ENCODE measurements around the gene TCF25.
"Not testable (repeated sequence)": the region's sequence is repeated elsewhere in the genome, so short reads cannot be mapped to it uniquely, and the experiment has no call there.

Gene TCF25

DNA sequence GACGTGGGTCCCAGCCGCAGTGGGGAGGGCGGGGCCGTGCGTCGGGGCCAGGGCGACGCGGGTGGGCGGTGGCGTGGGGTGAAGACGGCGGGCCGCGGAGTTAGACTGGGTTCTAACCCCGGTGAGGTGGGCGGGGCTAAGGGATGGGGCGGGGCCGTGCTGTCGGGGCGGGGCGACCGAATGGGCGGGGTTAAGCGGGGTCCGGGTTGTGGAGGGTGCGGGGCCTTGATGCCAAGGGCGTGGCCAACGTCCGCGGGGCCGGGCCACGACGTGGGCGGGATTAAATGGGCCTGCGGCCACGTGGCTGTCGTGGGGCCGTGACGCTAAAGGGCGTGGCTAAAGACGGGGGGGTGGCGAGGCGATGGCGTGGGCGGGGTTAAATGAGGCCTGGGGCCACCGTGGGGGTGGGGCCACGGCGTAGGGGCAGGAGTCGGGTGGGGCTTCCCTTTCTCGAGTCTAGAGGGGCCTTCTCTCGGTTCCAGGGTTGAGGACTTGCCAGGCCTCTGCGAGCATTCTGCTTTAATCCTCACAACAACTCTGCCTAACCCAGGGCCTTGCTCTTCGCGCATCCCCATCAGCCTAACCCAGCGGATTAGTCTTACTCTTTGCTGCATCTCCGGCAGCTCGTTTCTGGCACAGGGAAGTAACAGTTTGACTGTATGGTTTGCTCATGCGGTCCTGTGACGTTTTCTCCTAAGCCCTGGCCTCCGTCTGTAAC lies 739 bp downstream of the TCF25 start:
- in situ Hi-C loops (cut with MboI; ENCODE audit: low sequenced_read_pairs), result no loop called here

DNA sequence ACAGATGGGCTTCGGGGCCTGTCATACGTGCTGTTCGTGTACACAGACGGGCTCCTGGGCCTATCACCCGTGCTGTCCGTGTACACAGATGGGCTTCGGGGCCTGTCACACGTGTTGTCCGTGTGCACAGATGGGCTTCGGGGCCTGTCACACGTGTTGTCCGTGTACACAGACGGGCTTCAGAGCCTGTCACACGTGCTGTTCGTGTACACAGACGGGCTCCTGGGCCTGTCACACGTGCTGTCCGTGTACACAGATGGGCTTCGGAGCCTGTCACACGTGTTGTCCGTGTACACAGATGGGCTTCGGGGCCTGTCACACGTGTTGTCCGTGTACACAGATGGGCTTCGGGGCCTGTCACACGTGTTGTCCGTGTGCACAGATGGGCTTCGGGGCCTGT lies 5.7 kb downstream of the TCF25 start:
- in situ Hi-C loops (cut with MboI; ENCODE audit: low sequenced_read_pairs), result not testable (repeated sequence)

GRCh38 chr16:89880477-89881367 lies 7.3 kb downstream of the TCF25 start:
- in situ Hi-C loops (cut with MboI; ENCODE audit: low sequenced_read_pairs), result no loop called here

- in situ Hi-C loops (cut with MboI; ENCODE audit: low sequenced_read_pairs), result no loop called here
Observed at GRCh38 chr16:89881368-89881730, 8.0 kb downstream of the TCF25 start.

- in situ Hi-C loops (cut with MboI; ENCODE audit: low sequenced_read_pairs), result no loop called here
Observed at GRCh38 chr16:89883346-89884040, 10.1 kb downstream of the TCF25 start.

GRCh38 chr16:89884041-89884421 lies 10.6 kb downstream of the TCF25 start:
- in situ Hi-C loops (cut with MboI; ENCODE audit: low sequenced_read_pairs), result no loop called here

DNA sequence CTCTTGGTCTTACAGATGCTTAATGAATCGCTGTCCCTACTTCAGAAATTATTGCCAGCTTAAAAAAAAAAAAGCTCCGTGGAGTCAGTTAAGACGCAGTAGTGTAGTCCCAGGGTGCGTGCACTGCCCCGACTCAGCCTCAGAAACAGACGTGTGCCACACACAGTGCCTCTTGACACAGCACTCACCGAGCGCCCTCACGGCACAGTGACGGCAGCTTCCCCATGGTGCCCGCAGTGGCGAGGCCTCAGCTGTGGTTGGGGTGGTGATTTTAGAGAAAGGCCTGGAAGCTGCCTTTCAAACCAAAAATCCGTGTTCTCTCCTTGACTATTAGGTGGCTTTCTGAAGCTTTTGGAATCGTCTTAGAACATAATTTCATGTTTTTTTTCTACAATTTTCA lies 13.9 kb downstream of the TCF25 start:
- in situ Hi-C loops (cut with MboI; ENCODE audit: low sequenced_read_pairs), result no loop called here

GRCh38 chr16:89890200-89890599 lies 16.8 kb downstream of the TCF25 start:
- in situ Hi-C loops (cut with MboI; ENCODE audit: low sequenced_read_pairs), result no loop called here

- in situ Hi-C loops (cut with MboI; ENCODE audit: low sequenced_read_pairs), result no loop called here
Observed at GRCh38 chr16:89890886-89891657, 17.7 kb downstream of the TCF25 start.

- in situ Hi-C loops (cut with MboI; ENCODE audit: low sequenced_read_pairs), result no loop called here
Observed at GRCh38 chr16:89892055-89892630, 18.8 kb downstream of the TCF25 start.

DNA sequence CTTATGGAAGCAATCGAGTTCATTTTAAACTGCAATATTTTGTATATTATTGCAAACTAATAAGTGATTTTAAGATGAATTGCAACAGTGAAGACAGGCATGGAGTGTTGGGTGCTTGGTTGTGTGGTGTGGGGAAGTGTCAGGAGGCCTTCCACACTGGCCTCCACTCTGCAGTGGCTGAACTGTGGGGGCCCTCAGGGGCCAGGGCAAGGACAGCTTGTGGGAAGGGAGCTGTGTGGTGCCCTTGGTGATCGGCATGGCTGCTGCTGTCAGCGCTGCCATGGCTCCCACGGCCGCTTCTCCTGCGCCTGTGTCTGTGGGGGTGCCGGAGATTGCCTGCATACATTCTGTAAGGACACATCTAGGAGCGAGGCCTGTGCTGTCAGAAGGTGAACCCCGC lies 19.2 kb downstream of the TCF25 start:
- in situ Hi-C loops (cut with MboI; ENCODE audit: low sequenced_read_pairs), result no loop called here

DNA sequence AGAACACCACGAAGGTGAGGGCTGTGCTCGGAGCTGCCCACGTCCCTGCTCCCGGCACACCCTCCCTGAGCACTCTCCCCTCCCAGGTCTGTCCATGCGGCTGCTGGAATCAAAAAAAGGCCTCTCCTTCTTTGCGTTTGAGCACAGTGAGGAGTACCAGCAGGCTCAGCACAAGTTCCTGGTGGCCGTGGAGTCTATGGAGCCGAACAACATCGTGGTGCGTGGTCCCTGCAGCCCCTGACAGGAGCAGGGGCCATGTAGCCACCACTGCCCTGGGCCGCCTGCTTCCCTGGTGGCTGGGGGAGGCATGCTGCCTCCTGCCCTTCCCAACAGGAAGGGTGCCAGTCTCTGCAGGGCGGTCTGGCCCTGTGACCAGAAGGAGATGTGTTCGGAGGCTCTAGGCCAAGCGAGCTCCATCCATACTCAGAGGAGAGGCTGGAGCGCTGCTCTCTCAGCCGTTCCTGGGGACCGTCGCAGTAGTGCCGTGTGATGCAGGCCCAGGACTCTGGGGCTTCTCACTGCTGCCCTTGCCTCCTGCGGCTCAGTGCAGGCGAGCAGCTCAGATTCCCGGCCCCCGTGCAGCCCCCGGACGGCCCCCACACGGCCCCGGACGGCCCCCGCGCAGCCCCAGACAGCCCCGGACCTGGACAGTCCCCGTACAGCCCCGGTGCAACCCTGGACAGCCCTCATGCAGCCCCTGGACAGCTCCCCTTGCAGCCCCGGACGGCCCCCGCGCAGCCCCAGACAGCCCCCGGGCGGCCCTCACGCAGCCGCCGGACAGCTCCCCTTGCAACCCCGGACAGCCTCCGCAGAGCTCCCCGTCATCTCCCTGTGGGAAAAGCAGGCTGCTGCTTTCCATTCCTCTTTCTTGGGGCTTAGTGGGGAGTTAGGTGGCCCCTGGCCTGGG lies 20.5 kb downstream of the TCF25 start:
- in situ Hi-C loops (cut with MboI; ENCODE audit: low sequenced_read_pairs), result no loop called here

GRCh38 chr16:89895482-89896250 lies 22.3 kb downstream of the TCF25 start:
- in situ Hi-C loops (cut with MboI; ENCODE audit: low sequenced_read_pairs), result no loop called here

DNA sequence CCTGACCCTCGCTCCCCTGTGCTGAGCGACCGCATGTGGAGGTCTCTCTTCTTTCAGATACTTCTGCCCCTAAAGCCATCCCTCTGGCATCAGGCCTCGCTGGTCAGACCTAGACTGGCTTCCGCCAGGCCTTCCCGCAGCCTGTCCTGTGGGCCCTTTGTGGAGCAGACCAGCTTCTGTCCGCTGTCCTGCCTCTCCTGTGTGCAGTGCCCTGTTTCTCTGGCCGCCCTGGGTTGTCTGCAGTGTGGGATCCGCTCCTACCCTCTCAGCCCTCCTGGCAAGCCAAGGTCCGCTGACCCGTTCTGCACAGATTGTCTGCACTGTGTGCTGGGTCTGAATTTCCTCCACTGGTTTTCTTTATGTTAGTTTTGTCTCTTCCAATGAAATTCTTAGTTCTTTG lies 23.8 kb downstream of the TCF25 start:
- in situ Hi-C loops (cut with MboI; ENCODE audit: low sequenced_read_pairs), result no loop called here

DNA sequence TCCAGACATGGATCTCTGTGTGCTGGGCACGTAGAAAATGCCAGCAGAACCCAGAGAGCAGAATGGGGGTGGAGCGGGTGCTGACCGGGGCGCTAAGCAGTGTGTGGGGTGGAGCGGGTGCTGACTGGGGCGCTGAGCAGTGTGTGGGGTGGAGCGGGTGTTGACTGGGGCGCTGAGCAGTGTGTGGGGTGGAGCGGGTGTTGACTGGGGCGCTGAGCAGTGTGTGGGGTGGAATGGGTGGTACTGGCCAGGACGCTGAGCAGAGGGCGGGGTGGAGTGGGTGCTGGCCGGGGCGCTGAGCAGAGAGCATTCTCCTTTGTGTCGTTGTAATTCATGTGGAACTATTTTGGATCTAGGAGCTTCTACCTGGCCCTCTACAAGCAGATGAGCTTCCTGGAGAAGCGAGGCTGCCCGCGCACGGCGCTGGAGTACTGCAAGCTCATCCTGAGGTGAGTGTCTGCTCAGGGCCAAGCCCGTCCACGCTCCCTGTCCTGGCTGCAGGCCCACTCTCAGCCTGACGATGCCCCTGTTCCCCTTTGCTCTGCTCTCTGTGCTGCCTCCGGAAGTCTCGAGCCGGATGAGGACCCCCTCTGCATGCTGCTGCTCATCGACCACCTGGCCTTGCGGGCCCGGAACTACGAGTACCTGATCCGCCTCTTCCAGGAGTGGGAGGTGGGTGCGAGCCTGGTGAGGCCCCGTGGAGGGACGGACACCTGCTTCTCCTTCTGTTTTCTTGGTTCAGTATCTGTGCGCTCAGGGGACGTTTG lies 25.0 kb downstream of the TCF25 start:
- in situ Hi-C loops (cut with MboI; ENCODE audit: low sequenced_read_pairs), result no loop called here

DNA sequence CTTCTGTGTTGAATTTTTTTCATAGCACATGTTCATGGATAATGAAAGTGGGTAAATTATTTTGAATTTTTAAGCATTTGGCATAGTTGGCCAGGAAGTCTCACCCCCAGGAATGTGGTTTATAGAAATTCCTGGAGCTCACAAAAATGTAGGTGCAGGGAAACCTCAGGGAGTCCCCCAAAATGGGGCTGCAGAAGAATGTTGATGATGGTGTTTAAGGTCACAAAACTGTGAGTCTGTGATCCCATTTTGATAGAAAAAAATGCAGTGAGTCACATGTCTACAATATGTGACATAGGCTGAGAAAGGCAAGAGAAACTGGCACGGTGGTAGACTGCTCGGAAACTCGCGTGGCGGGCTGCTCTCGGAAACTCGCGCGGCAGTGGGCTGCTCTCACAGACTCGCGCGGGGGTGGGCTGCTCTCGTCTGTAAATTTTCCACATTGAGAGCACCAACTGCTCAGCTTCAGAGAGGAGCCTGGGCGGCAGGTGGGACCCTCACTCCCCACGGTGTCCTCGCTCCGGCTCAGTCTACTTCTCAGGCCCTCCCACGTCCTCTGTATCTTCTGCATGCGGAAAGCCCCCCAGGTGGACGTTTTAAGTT lies 26.6 kb downstream of the TCF25 start:
- in situ Hi-C loops (cut with MboI; ENCODE audit: low sequenced_read_pairs), result no loop called here

DNA sequence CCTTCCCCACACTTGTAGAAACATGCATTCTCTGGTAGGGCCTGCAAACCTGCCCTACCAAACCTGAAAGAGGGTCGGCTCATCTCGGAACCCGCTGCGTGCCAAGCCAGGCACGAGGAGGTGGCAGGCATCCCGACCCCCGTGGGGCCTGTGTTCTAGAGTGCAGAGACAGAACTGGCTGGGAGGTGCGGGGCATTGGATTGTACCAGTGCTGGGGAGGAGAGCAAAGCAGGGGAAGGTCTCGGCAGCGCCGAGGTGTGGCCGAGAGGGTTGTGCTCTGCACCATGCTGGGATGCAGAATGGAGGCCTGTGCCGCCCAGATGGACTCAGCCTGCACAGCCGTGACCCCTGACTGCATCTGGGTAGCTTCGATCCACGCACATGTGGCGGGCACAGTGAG lies 27.5 kb downstream of the TCF25 start:
- in situ Hi-C loops (cut with MboI; ENCODE audit: low sequenced_read_pairs), result no loop called here

GRCh38 chr16:89902980-89903379 lies 29.6 kb downstream of the TCF25 start:
- in situ Hi-C loops (cut with MboI; ENCODE audit: low sequenced_read_pairs), result no loop called here

Data from HL-60/S4 treated with retinoic acid at 250 ng/mL for 4 days and 3 days (cell line).